Right renal cortex interstitium (tissue), 3 donors: Measurements from ENCODE around the gene KRT20. TPM values are rescaled to one million over a fixed set of nuclear protein-coding genes. Genes with fewer than 3 reads are reported as not detected.
"Not testable (repeated sequence)": the region's sequence is repeated elsewhere in the genome, so short reads cannot be mapped to it uniquely, and the experiment has no call there.

Experiments used
- DNase-seq, 3 donors: peaks; one replicate each; pipeline ENCODE4 v3.0.0-alpha.2; 2013; ENCODE audit warnings: low read depth in 3 of 3, low spot score in 2 of 3
- polyA plus RNA-seq, 3 donors: library from polyadenylated mRNA; unstranded; fragments of 120-200 nt; gene quantifications; one replicate each; pipeline ENCODE4 v1.2.1, GENCODE V29; 2013; ENCODE audit not compliant: insufficient read length in 3 of 3

The KRT20 gene
- polyA plus RNA-seq, 3 donors, result 0.17 to 0.37 TPM; not detected in 1

DNA sequence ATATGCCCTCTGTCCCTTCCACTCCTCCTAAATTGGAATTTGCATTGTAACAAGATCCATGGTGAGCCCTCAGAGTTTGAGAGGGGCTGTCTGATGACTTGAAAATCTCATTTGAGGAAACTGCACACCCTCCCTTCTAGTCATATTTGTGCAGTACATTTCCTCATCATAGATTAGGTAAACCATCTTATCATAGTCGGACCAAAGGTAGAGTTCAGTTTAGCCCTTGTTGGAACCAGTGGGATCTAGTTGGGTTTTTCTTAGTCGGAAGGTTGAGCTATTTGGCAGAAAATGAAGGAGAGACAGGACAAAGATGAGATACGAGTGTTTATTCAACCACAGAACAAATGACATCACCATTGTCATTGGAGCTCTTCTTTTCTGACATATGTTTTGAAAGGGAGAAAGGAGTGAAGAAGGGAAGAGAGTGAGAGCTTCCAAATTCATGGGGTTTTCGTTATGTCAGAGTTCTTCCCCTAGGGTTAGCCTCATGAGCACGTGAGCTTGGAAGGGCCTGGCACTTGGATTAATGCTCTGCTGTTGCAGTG is 15.8 kb upstream of the KRT20 start:
- DNase-seq, result no peak

DNA sequence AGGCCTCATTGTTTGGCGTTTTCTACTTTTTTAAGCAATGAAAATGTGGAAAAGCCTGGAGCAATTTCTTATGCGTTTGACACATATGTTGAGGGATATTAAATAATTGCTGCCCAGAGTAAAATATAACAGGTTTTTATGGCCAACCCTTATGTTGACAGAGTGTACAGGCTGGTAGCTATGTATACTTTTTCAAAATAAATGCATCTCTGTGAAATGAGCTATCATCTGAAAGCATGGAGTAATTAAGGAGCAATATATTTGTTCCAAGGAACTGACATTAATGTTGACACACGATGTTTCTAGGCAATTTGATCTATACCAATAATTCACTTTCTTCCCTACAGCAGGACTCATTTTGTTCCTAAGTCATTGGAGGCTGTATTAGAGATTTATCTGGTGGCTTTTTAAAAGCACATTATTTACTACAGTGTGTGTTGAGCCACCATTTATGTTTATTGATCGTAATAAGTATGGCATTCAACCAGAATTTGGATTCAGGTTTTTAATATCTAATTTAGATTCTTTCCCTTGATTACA is 11.9 kb upstream of the KRT20 start:
- no peak for DNase-seq

DNA sequence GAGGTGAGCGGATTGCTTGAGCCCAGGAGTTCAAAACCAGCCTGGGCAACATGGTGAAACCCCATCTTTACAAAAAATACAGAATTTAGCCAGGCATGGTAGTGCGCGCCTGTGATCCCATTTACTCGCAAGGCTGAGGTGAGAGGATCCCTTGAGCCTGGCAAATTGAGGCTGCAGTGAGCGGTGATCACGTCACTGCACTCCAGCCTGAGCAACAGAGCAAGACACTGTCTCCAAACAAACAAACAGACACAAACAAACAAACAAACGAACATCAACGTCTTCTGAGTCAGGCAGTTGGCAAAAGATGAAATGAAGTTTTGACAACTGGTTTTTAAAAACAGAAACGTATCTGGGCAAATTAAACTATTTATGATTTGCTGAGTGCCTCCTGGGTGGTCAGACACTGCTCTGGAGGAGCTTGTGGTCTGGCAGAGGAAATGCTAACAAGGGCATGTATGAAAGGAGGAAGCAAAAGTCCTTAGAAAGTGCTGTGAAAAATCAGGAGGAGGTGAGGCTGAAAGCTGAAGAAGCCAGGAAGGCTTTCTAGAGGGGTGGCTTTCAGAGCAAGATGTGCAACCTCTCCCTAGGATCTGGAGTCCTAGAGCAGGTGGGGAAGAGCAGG is 10.2 kb upstream of the KRT20 start:
- no peak for DNase-seq

DNA sequence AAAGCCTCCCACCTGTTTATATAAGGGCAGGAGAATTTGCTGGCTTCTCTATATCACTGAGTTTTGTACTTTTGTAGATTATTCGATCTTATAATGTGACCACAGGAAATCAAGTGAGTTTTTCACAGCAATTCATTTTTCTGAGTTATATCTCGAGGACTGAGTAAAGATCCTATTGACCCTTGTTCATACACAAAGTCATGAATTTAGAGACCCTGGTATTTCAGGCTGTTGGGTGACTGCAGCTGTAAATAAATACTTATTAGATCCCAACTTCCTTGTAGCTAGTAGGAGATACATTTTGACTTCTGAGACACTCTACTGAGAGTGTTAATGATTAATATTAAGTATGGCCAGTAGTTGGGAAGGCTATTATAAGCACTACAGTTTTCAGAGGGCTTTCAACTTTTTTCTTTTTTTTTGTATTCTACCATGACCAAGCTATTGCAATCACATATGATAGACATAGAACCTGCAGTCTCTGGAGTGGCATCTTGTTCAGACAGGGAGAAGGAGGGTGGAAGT is 3.2 kb upstream of the KRT20 start:
- DNase-seq, result no peak

DNA sequence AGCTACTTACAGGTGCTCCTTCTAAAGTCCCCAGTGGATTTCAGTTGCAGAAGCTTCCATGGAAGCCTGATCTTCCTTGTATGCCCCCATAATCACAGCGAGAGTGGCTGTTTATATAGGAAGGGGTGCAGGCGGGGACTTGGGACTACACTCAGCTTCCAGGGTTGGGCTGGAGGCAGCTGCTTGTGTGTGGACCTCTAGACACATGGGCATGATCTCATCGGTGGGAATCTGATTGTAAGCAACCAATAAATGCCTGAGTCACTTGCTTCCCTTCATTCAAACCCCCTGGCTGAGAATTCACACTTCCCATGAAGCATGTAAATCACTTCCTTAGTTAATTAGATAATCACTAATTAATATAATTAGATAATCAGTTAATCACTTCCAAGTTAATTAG is 1.0 kb upstream of the KRT20 start:
- DNase-seq, result no peak

DNA sequence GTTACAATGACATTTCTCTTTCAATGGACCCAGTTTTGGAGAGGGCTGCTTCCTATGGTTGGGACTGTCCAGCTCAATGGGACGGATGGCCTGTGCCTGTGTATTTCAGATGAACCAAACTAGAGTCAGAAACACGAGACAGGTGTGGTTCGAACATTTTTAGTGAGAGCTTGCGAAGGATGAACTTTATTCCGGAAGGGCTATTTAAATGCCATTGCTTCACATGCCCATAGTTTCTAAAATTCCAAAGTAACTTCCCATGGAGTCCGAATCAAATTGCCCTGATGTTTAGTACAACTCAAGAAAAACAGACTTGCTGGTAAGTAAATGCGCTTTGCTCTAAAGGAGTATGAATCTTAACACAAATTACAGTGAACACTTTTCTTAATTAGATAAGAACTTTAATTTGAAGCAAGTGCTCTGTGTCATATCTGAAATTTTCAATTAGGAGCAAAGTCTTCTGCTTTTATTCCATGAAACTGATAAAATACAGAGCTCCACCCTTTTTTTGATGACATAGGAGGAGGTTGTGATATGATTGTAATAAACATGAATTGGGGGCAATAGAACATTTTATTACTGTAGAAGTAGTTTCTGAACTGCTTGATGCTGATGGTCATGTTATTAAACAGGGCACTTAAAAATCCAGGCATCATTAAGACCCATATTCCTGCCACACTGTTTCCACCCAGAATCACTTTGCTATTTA is 1.3 kb downstream of the KRT20 start:
- no peak for DNase-seq

DNA sequence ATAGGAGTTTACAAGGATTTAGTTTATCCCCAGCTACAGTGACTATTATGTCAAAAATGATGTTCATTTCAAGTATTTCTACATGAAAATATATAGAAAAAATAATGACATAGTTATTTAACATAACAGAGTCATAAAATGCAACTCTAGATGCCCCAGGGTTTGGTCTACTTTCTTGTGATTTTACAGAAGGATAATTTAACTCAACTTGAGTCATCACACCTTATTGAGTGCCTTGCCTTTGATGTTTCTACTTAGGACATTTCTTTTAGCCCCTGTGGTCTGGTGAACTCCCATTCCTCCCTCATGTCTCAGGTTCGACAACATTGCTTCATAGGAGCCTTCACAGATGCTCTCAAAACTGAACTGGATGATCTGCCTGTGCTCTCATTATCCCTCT is 2.0 kb downstream of the KRT20 start:
- no peak for DNase-seq

DNA sequence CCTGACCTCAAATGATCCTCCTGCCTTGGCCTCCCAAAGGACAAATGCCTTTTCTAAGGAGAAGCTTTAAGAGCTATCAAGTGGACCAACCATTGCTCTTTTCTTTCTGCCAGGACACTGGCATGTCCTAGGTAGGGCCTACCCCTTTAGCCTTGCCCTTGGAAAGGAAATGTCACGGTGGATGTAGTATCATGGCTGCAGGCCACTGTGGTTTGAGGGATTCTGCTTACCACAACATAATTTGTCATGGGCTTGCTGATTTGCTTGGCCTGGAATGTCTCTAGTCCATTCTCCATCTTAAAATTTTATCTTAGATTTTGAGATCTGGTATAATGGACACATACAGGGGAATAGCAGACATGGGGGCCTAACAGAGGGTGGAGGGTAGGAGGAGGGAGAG is 6.0 kb downstream of the KRT20 start:
- no peak for DNase-seq

DNA sequence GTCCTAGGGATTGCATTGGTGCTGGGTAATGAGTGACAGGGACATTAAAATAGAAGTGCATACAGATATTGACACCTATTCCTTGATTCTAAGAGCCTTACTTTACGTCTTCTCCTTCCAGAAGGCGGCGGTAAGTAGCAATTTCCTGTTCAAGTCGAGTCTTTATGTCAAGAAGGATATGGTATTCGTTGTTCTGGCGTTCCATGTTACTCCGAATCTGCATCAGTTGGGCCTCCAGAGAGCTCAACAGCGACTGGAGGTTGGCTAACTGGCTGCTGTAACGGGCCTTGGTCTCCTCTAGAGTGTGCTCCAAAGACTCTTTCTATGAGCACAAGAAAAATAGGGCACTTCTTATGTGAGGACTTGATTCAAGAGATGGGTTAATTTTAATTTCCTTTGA is 7.0 kb downstream of the KRT20 start:
- no peak for DNase-seq

DNA sequence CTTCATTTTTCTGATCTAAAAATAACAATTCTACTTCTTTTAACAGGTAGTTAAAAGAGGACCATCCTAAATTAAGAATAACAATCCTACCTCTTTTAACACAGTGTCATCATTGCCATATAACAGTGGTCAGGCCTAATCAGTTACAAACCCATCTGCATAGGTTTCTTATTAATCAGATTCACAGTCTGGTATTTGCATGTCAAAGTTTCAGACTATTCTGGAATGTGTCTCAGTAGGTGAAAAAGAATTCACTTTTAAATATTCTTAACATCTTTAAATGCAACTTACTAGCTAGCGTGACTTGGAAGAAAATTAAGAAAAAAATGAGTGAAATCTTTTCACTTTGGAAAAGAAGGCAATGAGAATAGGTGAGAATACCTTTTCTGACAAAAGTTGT is 11.2 kb downstream of the KRT20 start:
- no peak for DNase-seq

DNA sequence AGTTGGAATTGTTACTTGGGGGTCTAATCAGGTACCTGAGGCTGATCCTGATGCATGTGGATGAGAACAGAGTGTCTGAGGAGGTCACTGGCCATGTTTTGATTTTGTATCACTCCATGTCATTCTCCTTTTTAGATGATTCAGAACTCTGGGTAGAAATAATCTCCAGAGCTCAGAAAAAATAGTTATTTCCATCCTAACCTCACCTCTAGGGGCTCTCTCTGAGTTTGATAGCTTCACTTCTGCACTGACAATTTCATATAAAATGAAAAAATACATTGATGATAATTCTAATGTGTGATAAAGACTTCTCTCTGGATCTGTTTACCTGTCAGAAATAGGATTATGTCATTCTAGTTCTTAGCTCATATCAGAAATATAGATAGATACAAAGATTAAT is 11.8 kb downstream of the KRT20 start:
- no peak for DNase-seq

DNA sequence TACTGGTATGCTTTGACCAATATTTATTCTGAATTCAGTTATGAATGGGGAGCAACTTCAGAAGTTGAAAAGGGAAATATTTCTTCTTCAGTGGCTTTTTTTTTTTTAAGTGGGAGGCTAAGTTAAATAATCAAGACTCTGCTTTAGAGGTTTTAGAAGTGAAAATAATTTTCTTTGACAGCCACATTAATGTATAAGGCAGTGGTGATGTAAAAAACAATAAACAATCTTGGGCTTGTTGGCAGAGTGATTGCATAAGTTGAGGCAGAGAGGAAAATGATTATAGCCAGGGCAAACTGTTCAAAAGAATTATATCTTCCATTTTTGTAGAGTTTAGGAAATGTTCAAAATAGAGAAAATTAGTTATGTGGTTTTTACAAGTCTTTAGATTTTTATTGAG is 12.6 kb downstream of the KRT20 start:
- DNase-seq, result no peak

DNA sequence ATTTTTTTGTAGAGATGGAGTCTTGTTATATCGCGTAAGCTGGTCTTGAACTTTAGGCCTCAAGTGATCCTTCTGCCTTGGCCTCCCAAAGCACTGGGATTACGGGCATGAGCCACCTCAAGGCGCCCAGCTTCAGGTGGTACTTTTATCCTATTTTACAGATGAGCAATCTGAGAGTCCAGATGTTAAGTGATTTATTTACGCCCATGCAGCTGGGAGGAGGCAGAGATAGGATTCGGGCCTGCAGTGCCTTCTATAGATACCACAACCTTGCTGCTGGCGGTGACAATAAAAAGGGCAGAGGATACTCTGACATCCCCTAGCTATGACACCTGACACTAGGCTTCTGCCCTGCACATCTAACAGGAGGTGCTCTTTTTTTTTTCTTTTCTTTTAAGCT is 13.7 kb downstream of the KRT20 start:
- DNase-seq, result no peak

DNA sequence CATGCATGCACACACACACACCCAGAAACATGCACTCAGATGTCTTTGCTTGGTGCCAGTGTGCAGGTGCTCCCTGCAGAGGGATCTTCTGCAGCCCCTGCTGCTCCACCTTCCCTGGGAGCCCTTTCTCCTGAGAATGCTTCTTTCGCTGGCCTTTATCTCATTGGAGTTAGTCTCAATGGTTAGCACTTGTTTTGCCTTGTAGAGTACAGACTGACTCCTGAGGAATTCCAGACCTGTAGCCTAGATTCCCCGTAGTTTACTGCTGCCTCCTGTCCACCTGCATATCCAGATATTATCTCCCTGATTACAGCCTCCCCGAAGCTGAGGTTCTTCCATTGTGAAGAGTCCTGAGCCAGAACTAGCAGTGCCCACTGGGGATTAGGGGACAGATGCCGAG is 14.9 kb downstream of the KRT20 start:
- DNase-seq, result no peak

DNA sequence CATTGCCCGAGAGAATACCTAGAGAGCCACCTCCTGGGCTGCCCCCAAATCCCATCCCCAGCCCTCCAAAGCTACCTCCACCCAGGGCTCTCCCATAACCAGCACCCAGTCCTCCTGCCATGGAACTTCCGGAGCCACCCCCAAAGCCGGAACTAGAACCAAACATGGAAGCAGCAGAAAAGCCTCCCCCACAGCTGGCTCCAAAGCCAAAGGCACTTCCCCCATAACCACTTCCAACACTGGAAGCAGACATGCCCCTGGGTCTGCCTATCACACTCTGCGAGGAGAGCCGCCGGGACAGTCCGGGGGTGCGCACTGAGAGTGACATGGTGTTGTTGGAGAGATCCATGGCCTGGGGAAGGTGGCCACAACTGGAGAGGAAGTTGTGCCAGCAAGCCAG is 18.2 kb downstream of the KRT20 start, which contains the start of gene KRT12:
Gene KRT12 (minus strand): TSS at position 386 of the 400 bp plus-strand sequence. CDS start 37 bp downstream, at position 349.
- no peak for DNase-seq

DNA sequence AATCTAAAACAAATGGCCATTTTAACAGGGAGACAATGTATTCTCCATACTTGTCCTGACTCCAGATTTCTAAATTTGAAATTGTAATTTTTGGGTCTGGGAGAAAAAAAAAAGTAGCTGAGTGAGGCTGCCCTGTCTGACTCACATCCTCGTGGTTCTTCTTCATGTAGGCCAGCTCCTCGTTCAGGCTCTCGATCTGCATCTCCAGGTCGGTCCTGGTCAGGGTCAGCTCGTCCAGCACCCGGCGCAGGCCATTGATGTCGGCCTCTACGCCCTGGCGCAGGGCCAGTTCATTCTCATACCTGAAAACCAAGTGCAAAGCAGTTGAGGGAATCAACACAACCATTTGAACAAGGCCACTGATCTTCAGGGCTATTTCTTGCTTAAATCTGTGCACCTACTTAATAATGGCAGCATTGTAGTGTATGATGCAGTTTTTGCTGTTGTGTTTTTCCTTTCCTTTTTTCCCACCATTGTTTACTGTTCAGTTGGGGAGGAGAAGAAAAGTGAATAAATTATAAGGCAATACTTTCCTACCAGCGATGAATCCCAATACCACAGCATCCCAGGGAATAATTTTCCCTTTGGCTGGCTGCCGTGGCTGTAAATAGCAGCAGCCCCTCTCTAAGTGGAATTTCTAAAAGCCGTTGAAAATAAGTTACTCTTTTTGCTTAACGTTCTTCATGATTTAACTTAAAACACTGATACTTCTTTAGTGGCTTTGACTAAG is 20.2 kb downstream of the KRT20 start:
- DNase-seq, result no peak

DNA sequence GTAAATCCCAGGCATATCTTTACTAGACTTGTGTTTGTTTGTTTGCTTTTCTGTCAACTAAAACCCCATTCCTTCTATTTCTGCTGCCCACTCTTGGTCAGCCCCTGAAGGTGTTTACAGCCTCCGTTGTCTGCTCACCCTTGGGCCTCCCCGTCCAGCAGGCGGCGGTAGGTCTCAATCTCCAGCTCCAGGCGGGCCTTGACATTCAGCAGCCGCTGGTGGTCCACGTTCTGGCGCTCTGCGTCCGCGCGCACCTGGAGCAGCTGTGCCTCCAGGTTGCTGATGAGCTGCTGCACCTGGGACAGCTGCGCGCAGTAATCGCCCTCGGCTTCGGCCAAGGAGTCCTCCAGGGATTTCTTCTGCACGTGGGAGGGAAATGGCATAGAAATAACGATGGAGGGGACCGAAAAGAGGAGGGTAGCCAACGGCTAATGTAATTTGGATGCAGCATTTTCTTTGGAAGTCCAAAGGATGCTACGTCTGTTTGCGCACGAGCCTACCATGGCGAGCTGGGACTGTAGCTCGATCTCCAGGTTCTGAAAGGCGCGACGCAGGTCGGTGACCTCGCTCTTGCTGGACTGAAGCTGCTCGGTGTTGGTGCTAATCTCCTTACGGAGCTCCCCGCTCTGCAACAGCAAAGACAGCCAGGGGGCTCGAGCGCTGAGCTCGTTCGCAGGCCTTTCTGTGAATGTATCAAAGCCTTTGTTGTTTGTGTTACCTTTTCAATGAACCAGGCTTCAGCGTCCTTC is 21.9 kb downstream of the KRT20 start:
- no peak for DNase-seq

DNA sequence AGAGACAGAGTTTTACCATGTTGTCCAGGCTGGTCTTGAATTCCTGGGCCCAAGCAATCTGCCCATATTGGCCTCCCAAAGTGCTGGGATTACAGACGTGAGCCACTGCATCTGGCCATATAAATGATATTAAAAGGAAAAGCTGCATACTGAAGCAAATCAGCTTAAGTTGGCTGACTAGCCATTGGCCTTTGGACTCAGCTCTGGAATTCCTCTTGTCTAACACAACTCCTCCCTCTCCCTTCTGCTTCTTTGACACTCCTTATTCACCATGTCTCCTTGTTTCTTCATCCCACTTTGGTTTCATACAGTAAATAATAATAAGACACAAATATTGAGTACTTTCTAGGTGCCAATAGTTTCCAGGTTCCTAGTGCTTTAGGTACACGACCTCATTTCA is 25.5 kb downstream of the KRT20 start:
- DNase-seq, result no peak

DNA sequence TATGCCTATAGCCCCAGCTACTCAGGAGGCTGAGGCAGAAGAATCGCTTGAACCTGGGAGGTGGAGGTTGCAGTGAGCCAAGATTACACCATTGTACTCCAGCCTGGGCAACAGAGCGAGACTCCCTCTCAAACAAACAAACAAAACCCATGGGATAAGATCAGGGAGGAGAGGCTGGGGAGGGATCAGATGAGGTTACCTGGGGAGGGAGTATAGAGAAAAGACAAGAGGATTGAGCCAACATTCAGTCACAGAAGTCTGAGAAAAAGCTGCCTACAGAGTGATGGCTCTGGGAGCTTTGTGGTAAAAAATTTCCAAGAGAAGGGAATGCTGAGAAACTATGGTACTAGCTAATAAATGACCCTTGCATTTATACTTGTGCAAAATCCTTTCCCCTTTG is 26.4 kb downstream of the KRT20 start:
- not testable (repeated sequence) for DNase-seq

DNA sequence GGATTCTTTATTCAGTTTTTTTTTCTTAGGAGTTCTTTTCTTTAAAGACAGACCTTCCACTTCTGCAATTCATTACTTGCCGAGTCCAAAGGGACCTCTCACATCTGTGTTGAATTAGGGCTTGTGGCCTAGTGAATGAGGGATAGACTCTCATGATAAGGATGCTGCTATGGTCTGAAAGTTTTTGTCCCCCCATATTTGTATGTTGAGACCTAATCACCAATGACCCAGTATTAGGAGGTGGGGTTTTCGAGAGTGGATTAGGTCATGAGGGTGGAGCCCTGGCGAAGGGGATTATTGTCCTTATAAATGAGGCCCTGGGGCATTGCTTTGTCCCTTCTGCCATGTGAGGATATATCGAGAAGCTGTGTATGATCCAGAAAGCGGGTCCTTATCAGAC is 27.5 kb downstream of the KRT20 start:
- no peak for DNase-seq
